AG10803 (cell line): ENCODE results near the gene NDUFAF8.

Experiments
- DNase-seq: peaks from one replicate; pipeline ENCODE4 v3.0.0; 2010; ENCODE audit warnings: low read depth
- H3K4me3 ChIP-seq: 2 replicates; pipeline ENCODE4 v1.5.1; 2011; ENCODE audit warnings: mild to moderate bottlenecking, low read length, control low read depth
- TF ChIP-seq, protein P1 (sequence below): conservative IDR thresholded peaks from 2 replicates; pipeline ENCODE4 v1.5.1; 2011; ENCODE audit warnings: mild to moderate bottlenecking, low read length, control low read depth, inconsistent platforms

The NDUFAF8 gene

DNA sequence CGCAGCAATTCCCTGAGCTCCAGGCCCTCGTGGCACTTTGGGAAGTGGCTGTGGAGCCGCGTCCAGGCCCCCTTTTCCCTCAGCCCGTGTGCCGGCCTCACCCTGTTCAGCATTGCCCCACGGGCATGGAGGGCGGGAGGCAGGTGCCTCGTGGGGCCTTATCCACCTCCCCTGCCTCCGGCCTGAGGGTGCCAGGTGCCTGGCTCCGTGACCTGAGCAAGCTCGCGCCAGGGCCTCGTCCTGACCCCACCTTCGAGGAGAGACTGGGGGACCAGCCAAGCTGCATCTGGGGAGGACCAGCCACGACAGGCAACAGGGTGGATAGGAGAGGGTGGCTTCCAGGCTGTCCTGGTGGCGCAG is 46.1 kb upstream of the NDUFAF8 start:
- TF ChIP-seq, protein P1, sequence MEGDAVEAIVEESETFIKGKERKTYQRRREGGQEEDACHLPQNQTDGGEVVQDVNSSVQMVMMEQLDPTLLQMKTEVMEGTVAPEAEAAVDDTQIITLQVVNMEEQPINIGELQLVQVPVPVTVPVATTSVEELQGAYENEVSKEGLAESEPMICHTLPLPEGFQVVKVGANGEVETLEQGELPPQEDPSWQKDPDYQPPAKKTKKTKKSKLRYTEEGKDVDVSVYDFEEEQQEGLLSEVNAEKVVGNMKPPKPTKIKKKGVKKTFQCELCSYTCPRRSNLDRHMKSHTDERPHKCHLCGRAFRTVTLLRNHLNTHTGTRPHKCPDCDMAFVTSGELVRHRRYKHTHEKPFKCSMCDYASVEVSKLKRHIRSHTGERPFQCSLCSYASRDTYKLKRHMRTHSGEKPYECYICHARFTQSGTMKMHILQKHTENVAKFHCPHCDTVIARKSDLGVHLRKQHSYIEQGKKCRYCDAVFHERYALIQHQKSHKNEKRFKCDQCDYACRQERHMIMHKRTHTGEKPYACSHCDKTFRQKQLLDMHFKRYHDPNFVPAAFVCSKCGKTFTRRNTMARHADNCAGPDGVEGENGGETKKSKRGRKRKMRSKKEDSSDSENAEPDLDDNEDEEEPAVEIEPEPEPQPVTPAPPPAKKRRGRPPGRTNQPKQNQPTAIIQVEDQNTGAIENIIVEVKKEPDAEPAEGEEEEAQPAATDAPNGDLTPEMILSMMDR = no peak
- no peak overlapping the region for H3K4me3 ChIP-seq
- no peak for DNase-seq

DNA sequence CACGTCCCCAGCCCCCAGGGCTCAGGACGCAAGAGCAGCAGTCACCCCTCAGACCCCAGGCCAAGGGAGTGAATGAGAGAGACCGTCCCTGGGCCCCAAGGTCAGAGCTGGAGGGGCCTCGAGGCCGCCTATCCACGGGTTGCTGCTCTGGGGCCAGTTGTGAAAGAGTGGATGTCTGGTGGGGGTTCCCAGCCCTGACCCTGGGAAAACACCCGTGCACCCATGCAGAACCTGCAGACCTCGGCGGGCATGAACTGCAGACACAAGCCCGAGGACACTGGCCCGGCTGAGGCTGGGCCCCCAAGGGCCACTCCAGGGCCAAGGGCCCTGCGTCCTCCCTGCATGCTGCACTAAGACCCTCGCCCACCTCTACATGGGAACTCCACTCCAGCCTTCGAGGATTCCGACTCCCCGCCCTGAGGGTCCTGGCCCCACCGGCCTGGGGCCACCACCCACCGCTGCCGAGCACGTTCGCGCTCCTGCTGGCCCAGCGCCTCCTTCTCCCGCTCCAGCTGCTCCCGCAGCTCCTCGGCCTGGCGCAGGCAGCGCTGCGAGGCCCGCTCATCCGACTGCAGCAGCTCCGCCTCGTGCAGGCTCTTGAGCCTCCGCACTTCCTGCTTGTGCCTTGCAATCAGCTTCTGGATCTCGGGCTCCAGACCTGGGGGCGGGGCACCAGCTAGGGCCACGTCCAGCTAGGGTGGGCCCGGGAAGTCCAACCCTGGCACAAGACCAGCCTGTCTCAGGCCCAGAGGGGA is 45.5 kb upstream of the NDUFAF8 start:
- TF ChIP-seq, protein P1 = no peak
- DNase-seq = no peak
- H3K4me3 ChIP-seq = no peak overlapping the region

DNA sequence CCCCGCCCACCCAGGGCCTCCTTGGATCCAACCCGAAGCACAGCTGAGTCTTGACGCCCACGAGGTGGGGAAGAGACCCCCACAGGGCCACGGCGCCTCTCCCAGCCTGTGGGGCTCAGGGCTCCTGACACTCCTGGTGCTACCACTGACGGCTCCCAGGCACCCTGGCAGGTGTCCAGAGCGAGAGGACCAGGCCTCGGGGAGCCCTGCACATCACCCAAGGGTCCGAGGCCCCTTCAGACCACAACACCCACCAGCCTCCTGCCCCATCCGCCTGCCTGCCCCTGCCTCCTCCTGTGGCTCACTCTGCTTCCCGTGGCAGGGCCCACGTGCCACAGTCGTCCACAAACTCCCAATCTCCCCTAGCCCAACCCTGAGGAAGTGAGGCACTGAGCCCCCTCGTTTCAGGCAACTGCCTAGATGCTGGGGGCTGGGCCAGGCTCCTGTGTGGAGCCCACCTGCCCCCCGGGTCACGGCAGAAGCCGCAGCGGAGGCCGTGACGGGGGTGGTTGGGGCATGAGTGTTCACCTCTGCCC is 44.8 kb upstream of the NDUFAF8 start:
- TF ChIP-seq, protein P1 = no peak
- no peak overlapping the region for H3K4me3 ChIP-seq
- DNase-seq = no peak

DNA sequence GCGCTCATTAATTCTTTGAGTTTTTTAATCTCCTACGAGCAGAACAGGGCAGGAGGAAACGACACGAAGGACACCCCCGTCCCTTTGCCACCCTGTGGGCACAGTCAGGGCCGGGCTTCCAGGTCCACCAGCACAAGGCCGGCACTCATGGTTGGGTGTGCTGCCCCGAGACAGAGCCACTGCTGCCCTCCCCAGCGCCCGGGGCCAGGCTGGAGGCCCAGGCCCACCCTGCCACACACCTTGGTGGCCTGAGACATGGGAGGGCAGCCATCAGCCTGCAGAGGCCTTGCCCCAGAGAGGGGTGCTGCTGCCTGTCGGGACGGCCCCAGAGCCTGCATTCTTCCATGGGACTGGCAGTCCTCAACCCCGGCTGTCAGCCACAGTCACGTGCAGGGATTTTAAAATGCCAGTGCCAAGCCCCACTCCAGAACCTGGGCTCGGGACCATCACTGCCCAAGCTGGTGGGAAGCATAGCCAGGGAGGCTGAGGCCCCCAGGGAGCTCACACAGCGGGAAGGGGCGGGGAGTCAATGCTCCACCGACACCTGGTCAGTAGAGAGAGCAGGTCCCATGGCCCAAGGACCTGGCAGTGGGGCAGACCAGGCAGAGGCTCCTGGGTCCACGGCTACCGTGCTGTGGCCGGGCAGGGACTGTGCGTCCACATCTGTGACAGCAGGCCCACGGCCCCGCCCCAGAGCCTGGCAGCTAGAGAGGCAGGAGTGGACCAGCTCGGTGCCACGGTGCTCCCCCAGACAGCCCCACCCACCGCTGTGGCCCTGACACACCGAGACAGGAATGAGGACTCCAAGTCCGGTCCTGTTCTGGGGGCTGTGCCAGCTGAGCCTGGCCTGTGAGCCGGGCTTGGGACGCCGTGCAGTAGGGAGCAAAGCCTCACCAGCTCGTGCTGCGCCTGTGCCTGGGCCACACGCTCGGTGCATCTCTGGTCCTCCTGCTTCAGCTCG is 43.9 kb upstream of the NDUFAF8 start:
- TF ChIP-seq, protein P1 = no peak
- no peak overlapping the region for H3K4me3 ChIP-seq
- no peak for DNase-seq

DNA sequence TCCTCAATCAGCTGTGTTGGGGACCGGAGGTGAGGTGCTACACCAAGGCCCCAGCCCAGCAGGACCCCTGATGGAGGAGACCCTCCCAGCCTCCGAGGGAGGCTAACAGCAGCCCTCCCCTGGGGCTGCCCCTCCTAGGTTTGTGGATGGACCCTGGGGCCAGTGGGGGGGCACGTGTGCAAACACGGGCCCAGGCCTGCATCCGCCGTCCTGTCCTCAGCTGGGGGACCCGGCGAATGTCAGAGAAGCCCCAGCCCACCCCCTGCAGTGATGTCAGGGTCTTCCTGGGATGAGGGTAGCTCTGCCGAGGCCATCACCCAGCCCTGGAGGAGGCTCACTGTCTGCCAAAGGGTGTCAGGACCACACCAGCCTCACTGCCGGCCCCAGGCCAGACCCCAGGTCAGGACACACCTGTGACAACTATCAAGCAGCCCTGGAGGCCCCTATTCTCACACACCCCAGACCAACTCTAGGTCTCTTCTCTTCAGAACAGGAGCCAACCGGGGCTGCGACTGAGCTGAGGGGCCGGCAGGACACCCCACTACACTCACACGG is 43.1 kb upstream of the NDUFAF8 start:
- DNase-seq = no peak
- TF ChIP-seq, protein P1 = no peak
- H3K4me3 ChIP-seq = no peak overlapping the region

DNA sequence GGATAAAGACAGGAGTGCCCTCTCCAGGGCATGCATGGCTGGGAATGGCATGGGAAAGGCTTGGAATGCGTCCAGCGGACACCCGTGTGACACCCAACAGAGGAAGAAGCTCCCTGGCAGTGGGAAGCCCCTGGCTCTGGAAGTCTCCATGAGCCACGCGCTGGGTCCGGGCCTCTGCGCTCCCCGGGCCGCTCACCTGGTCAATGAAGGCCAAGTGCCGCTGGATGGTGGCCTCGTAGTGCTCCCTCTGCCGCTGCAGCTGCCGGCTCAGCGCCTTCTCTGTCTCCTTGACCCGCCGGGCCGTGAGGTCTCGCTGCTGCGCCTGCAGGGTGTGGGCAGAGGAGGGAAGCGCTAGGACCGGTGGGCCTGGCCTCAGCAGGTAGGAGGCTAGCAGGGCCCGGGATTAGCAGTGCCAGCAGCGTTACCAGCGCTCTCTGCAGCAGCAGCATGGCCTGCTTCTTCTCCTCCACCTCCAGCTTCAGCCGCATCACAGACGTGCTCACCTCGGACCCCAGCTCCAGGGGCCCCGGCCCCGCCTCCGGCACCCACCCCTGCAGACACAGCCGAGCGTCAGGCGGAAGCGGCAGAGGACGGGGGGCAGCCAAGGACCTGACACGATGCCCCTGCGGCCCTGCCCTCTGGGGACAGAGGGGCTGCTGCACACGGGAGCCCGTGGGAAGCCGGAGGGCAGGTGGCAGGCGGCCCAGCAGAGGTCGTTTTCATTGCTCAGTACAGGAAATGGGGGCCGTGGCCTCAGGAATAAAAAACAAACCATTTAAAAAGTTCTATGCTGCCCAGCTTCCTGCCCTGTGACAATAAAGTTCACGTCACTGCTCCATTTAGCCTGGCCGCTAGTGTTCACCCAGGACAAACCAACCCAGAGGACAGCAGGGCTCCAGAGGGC is 42.4 kb upstream of the NDUFAF8 start:
- H3K4me3 ChIP-seq = no peak overlapping the region
- DNase-seq = no peak
- TF ChIP-seq, protein P1 = no peak
